GM12878 (cell line): ENCODE data around the gene PAPPA. TPM values are rescaled to one million over a fixed set of nuclear protein-coding genes. Genes with fewer than 3 reads are reported as not detected.

ENCODE experiments used
- ATAC-seq: fragments of 200-7000 bp; cut with Tn5 transposase; 3 replicates; pipeline ENCODE4 v1.9.1; 2020; ENCODE audit warnings: mild to moderate bottlenecking, moderate library complexity
- BruUV-seq: library from RNA; stranded (reverse); fragments of 400-500 nt; replicated peaks from 2 replicates; lab custom pipeline; 2021; lab: Mats Ljungman, UMichigan
- CTCF ChIA-PET: fragments of 300-600 bp; sonication (Branson Sonifier 250); formaldehyde crosslinking; extraction: SDS; loops from one replicate; lab custom pipeline; 2021; ENCODE audit warnings: inconsistent platforms; lab: Yijun Ruan, JAX
- POLR2A ChIA-PET: fragments of 350-600 bp; formaldehyde crosslinking; extraction: SDS; loops from one replicate; lab custom pipeline; 2021; ENCODE audit warnings: inconsistent platforms; lab: Charles Lee
- RAD21 ChIA-PET: fragments of 300-600 bp; sonication (Branson Sonifier 250); formaldehyde crosslinking; loops from one replicate; lab custom pipeline; 2023; ENCODE audit warnings: antibody characterized with exemption; ENCODE audit not compliant: unreplicated experiment; lab: Charles Lee
- SMC1A ChIA-PET: fragments of 300-600 bp; sonication (Branson Sonifier 250); formaldehyde crosslinking; loops from one replicate; lab custom pipeline; 2023; ENCODE audit not compliant: unreplicated experiment, uncharacterized antibody; lab: Charles Lee
- DNase-seq: peaks from one replicate; pipeline ENCODE4 v3.0.0-alpha.2; 2011; ENCODE audit warnings: low read depth, low spot score
- FAIRE-seq: peaks from 3 replicates; lab custom pipeline; 2011; peaks lifted over from hg19 to GRCh38; lab: Jason Lieb, UNC
- H2AFZ ChIP-seq: 2 replicates; pipeline ENCODE4 v1.6.0; 2011; ENCODE audit warnings: low read depth, low read length, control low read depth; ENCODE audit not compliant: control insufficient read depth
- H3K27ac ChIP-seq: 2 replicates; pipeline ENCODE4 v1.5.1; 2011; ENCODE audit warnings: control low read depth; ENCODE audit not compliant: control insufficient read depth, insufficient read depth
- H3K27me3 ChIP-seq, 2 experiments: replicated peaks in 1 of 2; 2 replicates each; pipeline versions ENCODE4 v1.6.0 to v1.6.1; 2011; ENCODE audit warnings: low read length in 1 of 2; ENCODE audit not compliant: control insufficient read depth in 2 of 2, insufficient read depth in 2 of 2
- H3K36me3 ChIP-seq, 2 experiments: 2 replicates each; pipeline ENCODE4 v1.5.1; 2011; ENCODE audit warnings: low read length in 1 of 2; ENCODE audit not compliant: control insufficient read depth in 2 of 2, insufficient read depth in 2 of 2
- H3K4me1 ChIP-seq: 2 replicates; pipeline ENCODE4 v1.6.1; 2011; ENCODE audit warnings: mild to moderate bottlenecking, low read length, moderate library complexity, mixed read lengths; ENCODE audit not compliant: control insufficient read depth, insufficient read depth
- H3K4me2 ChIP-seq: 2 replicates; pipeline ENCODE4 v1.6.0; 2011; ENCODE audit warnings: control low read depth; ENCODE audit not compliant: control insufficient read depth, insufficient read depth
- H3K4me3 ChIP-seq: fragments of 200-600 bp; sonication (generic); 2 replicates; pipeline ENCODE4 v1.5.1; 2016
- H3K79me2 ChIP-seq: 2 replicates; pipeline ENCODE4 v1.6.0; 2011; ENCODE audit warnings: low read length; ENCODE audit not compliant: control insufficient read depth, insufficient read depth
- H3K9ac ChIP-seq: 2 replicates; pipeline ENCODE4 v1.8.0; 2011; ENCODE audit warnings: low read length, control low read depth, mixed read lengths; ENCODE audit not compliant: control insufficient read depth, insufficient read depth
- H3K9me3 ChIP-seq: replicated peaks from 3 replicates; pipeline ENCODE4 v1.5.1; 2011; ENCODE audit warnings: mild to moderate bottlenecking, low read length; ENCODE audit not compliant: control insufficient read depth, insufficient read depth
- H4K20me1 ChIP-seq: 2 replicates; pipeline ENCODE4 v1.6.0; 2011; ENCODE audit not compliant: control insufficient read depth, insufficient read depth
- CHD1 ChIP-seq: IDR thresholded peaks from 2 replicates; pipeline ENCODE4 v1.6.1; 2012; ENCODE audit warnings: low read depth, low read length, improper control_type of control experiment
- CUX1 ChIP-seq: IDR thresholded peaks from 2 replicates; pipeline ENCODE4 v1.6.1; 2012; ENCODE audit warnings: improper control_type of control experiment, low read depth, low read length; ENCODE audit not compliant: insufficient replicate concordance
- ETV6 ChIP-seq, 2 experiments: fragments of 450-650 bp in 1 of 2; IDR thresholded peaks in 1 of 2; conservative IDR thresholded peaks in 1 of 2; 2 replicates each; pipeline ENCODE4 v1.6.1; 2014; ENCODE audit warnings: antibody characterized with exemption in 1 of 2, borderline replicate concordance in 1 of 2, low read depth in 1 of 2, mild to moderate bottlenecking in 1 of 2, moderate library complexity in 1 of 2
- MYC ChIP-seq: IDR thresholded peaks from 2 replicates; pipeline ENCODE4 v1.6.1; 2011; ENCODE audit warnings: mild to moderate bottlenecking, low read length, moderate library complexity, inconsistent platforms; ENCODE audit not compliant: insufficient read depth, insufficient replicate concordance, insufficient read length, severe bottlenecking
- SIX5 ChIP-seq: IDR thresholded peaks from 2 replicates; pipeline ENCODE4 v1.6.1; 2011; ENCODE audit warnings: mild to moderate bottlenecking, low read depth, low read length, moderate library complexity; ENCODE audit not compliant: severe bottlenecking
- SMC3 ChIP-seq: IDR thresholded peaks from 2 replicates; pipeline ENCODE4 v1.6.1; 2011; ENCODE audit warnings: low read length, improper control_type of control experiment, borderline replicate concordance
- SUZ12 ChIP-seq: fragments of 200-600 bp; sonication (generic); IDR thresholded peaks from one replicate; pipeline ENCODE4 v1.6.1; 2018; ENCODE audit warnings: antibody characterized with exemption, mild to moderate bottlenecking; ENCODE audit not compliant: unreplicated experiment
- TCF12 ChIP-seq: IDR thresholded peaks from 2 replicates; pipeline ENCODE4 v1.6.1; 2011; ENCODE audit warnings: low read depth, mild to moderate bottlenecking, low read length
- ZBTB11 ChIP-seq: fragments of 450-650 bp; formaldehyde crosslinking; IDR thresholded peaks from 2 replicates; pipeline ENCODE4 v1.5.0; 2022; ENCODE audit warnings: mild to moderate bottlenecking, missing genetic modification characterization
- ZNF207 ChIP-seq: fragments of 450-650 bp; IDR thresholded peaks from 2 replicates; pipeline ENCODE4 v1.6.1; 2014; ENCODE audit warnings: antibody characterized with exemption, mild to moderate bottlenecking, borderline replicate concordance
- ZNF687 ChIP-seq: fragments of 450-650 bp; IDR thresholded peaks from 2 replicates; pipeline ENCODE4 v1.6.1; 2017; ENCODE audit warnings: mild to moderate bottlenecking, moderate library complexity
- WGBS: methylation state at CpG from one replicate; pipeline ENCODE4 v1.1.6; 2016; ENCODE audit warnings: low lambda C conversion rate; ENCODE audit not compliant: insufficient replicate concordance, insufficient coverage; ENCODE audit errors: missing lambda C conversion rate; 5-methylcytosine and 5-hydroxymethylcytosine counted together
- in situ Hi-C: fragments of 300-500 bp; cut with MboI; formaldehyde crosslinking; loops from 9 replicates; pipeline ENCODE4 v1.14.3; 2018; ENCODE audit warnings: mixed read lengths
- intact Hi-C: fragments of 100-400 bp; cut with micrococcal nuclease; formaldehyde crosslinking; loops from one replicate; pipeline ENCODE4 v1.14.2; 2022; ENCODE audit not compliant: unreplicated experiment
- polyA plus RNA-seq, 11 experiments: library from polyadenylated mRNA; depleted of rRNA in 4 of 11; unstranded in 6 of 11; stranded (reverse) in 5 of 11; fragments of >200 nt; fragmentation: Nextera tagmentation in 4 of 11; fragmentation: Illumina TruSeq in 1 of 11; extraction: Ambion mirVana in 4 of 11; extraction: Trizol in 1 of 11; gene quantifications; 1 replicate in 1 of 11; 2 replicates in 10 of 11; pipeline versions ENCODE4 v1.2.1 to v1.2.3, GENCODE V29; 2011 to 2016; ENCODE audit warnings: inconsistent platforms in 2 of 11, missing spikeins in 2 of 11, low read depth in 1 of 11
- total RNA-seq, 4 experiments: library from RNA; depleted of rRNA in 3 of 4; stranded (reverse); fragments of >200 nt in 3 of 4; fragmentation: Illumina TruSeq in 1 of 4; extraction: Trizol in 1 of 4; gene quantifications; 2 replicates each; pipeline versions ENCODE4 v1.2.1 to v1.2.3, GENCODE V29; 2013 to 2021

PAPPA gene
- total and polyA plus RNA-seq, 10 of the 15 experiments (the other 5 are each of a cell fraction or from before 2014, with no cell fraction given), result under 0.01 to 0.19 (median 0.02) TPM; not detected in 4

- H3K79me2 ChIP-seq, result no peaks in the 10 kb centered on the region
- H3K4me3 ChIP-seq, result no peak overlapping the region
- DNase-seq (no peak), ATAC-seq (no peak), FAIRE-seq (no peak)
- WGBS, result 23% methylated on average over 1 of the region's 1 CpG
- no peaks in the 10 kb centered on the region for H3K36me3 ChIP-seq
- no peaks in the 10 kb centered on the region for H3K4me1 ChIP-seq
- no peak overlapping the region for H3K27ac ChIP-seq
- in situ Hi-C loops (no loop called here), intact Hi-C loops (no loop called here)
- H4K20me1 ChIP-seq, result no peaks in the 10 kb centered on the region
- ChIA-PET RAD21 (no interaction called here), POLR2A (no interaction called here), CTCF (interaction anchor here (0.9 kb wide), 1 partner anchor 11 kb away, joined by 3 read pairs; no protein-coding TSS in a partner anchor), SMC1A (no interaction called here)
- no TSS peak for BruUV-seq
- no peaks in the 10 kb centered on the region; a peak in 1 of 4 replicates for H3K27me3 ChIP-seq
- no peak overlapping the region for H2AFZ ChIP-seq
- no peaks in the 10 kb centered on the region for H3K9me3 ChIP-seq
- H3K9ac ChIP-seq, result no peak overlapping the region
- no peak overlapping the region for H3K4me2 ChIP-seq
- TF ChIP-seq SMC3 (no peak), MYC (no peak), SIX5 (no peak), TCF12 (no peak), ZNF207 (no peak), SUZ12 (no peak), ETV6 (conservative IDR thresholded peaks at IDR 0.05 in 1 of 2, IDR thresholded peaks at IDR 0.05 in 1 of 2; ENCODE audit: borderline replicate concordance in 1 of 2, low read depth in 1 of 2) (no peak), ZNF687 (no peak), CUX1 (no peak), CHD1 (no peak), ZBTB11 (CRISPR knock-in tag) (no peak)
Observed at GRCh38 chr9:116280529-116280928, 126.9 kb downstream of the PAPPA start.
